ENCODE results near the gene EPN3.

- TF ChIP-seq CTCF (IDR thresholded peaks at IDR 0.05 in 2 of 3, conservative IDR thresholded peaks at IDR 0.05 in 1 of 3; ENCODE audit: borderline replicate concordance in 1 of 3, insufficient read depth in 1 of 3, low read depth in 2 of 3, low read length in 2 of 3) (no peak), POLR2AphosphoS5 (IDR thresholded peaks at IDR 0.05; ENCODE audit: low read depth, low read length) (no peak), ZNF274 (IDR thresholded peaks at IDR 0.05; ENCODE audit: low read depth, low read length) (no peak), YY1 (IDR thresholded peaks at IDR 0.05; ENCODE audit: extremely low read depth, insufficient replicate concordance, low read depth, low read length) (no peak), POLR2A (IDR thresholded peaks at IDR 0.05; ENCODE audit: borderline replicate concordance, extremely low read depth, insufficient read depth, insufficient read length) (no peak), MAX (IDR thresholded peaks at IDR 0.05) (no peak), ZBTB33 (IDR thresholded peaks at IDR 0.05; ENCODE audit: extremely low read depth, insufficient replicate concordance, low read length) (no peak), JUND (IDR thresholded peaks at IDR 0.05) (no peak), CEBPB (IDR thresholded peaks at IDR 0.05; ENCODE audit: low read depth) (no peak), RAD21 (IDR thresholded peaks at IDR 0.05; ENCODE audit: low read depth) (no peak), SP1 (IDR thresholded peaks at IDR 0.05; ENCODE audit: low read depth) (no peak), EZH2phosphoT487 (IDR thresholded peaks at IDR 0.05; ENCODE audit: borderline replicate concordance) (no peak)
Measured at GRCh38 chr17:50584749-50585148, 52.2 kb downstream of the EPN3 start.
